GM12801 (cell line): Measurements from ENCODE around the gene CLOCK.

ENCODE experiments used
- TF ChIP-seq, protein P1 (sequence below): IDR thresholded peaks from one replicate; pipeline ENCODE4 v1.5.1; 2011; ENCODE audit warnings: control low read depth; ENCODE audit not compliant: insufficient read length; ENCODE audit errors: extremely low read depth

CLOCK gene

DNA sequence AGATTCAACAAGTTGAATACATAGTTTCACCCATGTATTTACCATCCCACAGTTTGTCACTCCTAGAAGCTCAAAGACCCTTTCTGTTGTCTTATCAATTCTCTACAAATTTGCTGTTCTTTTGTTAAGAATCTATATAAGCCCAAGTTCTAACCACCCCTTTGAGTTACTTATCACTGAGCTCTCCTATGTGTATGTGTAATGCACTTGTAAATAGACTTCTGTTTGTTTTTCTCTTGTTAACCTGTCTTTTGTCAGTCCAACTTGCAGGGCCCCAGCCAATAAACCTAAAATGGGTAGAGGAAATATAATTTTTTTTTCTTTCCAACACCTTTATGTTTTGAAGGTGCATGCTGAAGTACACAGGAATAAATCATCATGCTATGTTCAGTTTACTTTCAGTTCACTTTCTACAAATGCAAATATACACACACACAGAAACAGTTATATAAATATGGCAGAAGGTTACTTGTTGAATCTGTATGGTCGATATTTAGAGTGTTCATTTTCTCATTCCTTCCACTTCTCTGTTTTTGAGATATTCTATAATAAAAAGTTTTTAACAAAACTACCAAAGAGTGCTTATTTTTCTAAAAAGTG lies 22.3 kb upstream of the CLOCK start:
- TF ChIP-seq, protein P1, sequence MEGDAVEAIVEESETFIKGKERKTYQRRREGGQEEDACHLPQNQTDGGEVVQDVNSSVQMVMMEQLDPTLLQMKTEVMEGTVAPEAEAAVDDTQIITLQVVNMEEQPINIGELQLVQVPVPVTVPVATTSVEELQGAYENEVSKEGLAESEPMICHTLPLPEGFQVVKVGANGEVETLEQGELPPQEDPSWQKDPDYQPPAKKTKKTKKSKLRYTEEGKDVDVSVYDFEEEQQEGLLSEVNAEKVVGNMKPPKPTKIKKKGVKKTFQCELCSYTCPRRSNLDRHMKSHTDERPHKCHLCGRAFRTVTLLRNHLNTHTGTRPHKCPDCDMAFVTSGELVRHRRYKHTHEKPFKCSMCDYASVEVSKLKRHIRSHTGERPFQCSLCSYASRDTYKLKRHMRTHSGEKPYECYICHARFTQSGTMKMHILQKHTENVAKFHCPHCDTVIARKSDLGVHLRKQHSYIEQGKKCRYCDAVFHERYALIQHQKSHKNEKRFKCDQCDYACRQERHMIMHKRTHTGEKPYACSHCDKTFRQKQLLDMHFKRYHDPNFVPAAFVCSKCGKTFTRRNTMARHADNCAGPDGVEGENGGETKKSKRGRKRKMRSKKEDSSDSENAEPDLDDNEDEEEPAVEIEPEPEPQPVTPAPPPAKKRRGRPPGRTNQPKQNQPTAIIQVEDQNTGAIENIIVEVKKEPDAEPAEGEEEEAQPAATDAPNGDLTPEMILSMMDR = no peak

DNA sequence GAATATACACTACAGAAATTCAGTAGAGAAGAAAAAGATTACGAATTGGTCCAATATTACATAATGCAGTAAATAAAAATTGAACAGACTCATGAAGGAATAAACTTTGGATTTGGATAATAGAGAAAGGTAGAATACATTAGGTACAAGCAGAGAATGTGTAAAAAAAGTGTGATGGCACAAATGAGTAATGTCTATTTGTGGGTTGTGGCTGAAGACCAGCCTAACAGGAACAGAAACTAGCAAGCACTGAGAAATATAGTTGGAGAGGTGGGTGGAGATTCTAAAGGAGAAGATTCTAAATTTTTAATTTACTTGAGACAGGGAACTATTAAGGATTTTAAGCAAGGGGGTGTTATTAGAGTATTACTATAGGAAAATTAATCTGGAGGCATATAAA lies 15.2 kb upstream of the CLOCK start:
- TF ChIP-seq, protein P1 = no peak

DNA sequence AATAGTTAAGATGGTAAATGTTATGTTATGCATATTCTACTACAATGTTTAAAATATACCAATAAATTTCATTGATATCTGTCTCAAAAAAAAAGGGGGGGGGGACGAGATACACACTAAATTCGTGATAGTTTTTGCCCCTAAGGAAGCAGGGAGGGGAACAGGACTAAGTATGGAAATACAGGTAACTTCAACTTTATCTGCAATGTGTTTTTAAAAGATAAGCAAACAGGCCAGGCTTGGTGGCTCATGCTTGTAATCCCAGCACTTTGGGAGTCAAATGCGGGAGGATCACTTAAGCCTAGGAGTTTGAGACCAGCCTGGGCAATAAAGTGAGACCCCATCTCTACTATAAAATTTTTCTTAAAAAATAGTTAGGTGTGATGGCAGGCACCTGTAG lies 13.4 kb upstream of the CLOCK start:
- TF ChIP-seq, protein P1 = no peak

DNA sequence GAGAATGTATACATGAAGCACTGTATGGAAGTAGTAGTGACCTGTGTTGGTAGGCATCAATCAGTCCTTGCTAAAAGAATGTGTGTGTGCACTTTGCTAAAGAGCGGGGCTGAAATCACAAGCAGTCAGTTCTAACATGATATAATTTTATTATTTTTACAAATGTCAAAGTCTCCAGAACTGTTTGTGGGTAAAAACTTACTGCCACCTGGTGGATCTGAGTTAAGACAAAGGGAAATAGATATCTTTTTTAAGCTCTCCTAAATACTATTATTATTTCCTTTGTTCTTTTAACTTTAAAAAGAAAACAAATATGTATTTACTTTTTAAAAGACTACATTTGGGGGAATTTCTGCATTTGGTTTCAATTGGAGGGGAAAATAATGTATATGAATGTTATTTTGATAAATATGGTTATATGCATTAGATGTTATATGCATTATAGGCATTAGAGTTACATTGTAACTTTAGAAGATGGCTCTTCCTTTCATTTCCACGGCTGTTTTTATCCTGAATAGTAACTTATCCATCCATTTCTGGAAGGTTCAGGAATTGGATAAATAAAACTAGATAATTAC lies 7.8 kb upstream of the CLOCK start:
- TF ChIP-seq, protein P1 = no peak

DNA sequence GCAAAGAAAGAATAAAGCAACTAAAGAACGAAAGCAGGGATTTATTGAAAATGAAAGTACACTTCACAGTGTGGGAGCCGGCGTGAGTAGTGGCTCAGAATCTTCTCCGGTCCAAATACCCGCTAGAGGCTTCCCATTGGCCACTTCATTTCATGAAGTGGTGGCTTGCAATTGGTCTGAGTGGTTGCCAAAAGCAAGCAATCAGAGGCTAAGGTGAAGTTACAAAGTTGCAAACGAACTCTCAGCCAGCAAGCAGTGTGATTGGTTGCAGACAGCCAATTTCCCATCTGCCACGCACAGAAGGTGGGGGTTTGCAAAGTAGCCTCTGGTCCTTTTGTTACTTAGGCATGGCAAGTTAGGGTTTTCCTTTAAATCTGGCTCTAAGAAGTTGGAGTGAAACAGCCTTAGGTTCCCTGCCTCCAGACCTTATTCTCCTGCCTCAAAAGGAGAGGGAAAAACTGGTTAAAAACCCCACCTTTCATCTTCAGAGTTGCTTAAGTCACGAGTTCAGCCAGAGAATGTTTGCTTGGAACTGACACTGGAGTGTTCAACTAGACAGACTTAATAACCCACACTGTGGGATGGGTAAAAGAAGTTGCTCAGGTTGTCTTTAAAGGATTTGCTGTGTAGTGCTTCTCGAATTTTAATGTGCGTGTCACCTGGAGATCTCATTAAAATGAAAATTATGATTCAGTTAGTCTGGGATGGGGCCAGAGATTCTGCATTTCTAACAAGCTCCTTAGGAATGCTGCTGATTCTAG lies 6.9 kb upstream of the CLOCK start:
- TF ChIP-seq, protein P1 = no peak

DNA sequence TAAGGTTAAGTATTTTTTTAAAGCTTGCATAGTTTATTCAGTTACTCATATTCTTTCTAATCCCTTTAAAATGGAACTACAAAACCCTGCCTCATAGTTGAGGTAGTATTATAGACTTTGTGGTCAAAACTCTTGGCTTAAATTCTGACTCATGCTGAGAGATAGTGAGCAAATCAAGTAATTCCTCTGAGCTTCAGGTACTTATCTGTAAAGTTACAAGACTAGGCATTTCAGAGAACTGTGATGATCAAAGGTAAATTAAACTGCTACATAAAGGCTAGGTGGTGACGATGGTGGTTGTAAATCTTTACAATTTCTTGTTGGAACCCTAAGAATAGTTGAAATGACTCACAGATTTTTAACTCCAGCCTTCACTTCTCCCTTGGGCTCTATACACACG lies 3.2 kb upstream of the CLOCK start:
- TF ChIP-seq, protein P1 = no peak

DNA sequence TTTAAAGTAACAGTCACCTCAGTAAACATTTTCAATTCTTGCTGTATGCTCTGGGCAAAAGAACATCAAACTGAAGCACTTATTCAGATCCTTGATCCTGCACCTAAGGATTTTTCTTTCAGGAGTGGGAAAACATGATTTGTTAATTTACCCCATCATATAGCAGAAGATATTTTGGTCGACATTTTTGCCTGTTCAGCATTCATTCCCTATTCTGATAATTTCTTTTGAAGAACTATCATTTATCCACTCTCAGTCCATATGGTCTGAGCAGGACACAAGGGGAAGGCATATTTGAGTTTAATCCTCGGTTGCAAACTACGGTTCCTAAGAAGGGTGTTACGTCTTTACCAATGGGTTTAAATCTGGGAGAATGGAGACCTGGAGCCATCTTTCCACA lies 1.2 kb upstream of the CLOCK start:
- TF ChIP-seq, protein P1 = no peak
